HEK293T (cell line): ENCODE data around the gene HPS6.

Experiments used
- ARNT ChIP-seq: fragments of 450-650 bp; IDR thresholded peaks from 2 replicates; pipeline ENCODE4 v1.6.1; 2017; ENCODE audit warnings: mild to moderate bottlenecking
- FOXM1 ChIP-seq: fragments of 450-650 bp; IDR thresholded peaks from 2 replicates; pipeline ENCODE4 v1.6.1; 2017; ENCODE audit warnings: mild to moderate bottlenecking, borderline replicate concordance
- HDGF ChIP-seq: fragments of 450-650 bp; IDR thresholded peaks from 2 replicates; pipeline ENCODE4 v1.6.1; 2017; ENCODE audit warnings: antibody characterized with exemption, borderline replicate concordance
- SP1 ChIP-seq: fragments of 450-650 bp; IDR thresholded peaks from 2 replicates; pipeline ENCODE4 v1.6.1; 2017
- TF ChIP-seq, protein P1 (sequence below): fragments of 450-650 bp; IDR thresholded peaks from 2 replicates; pipeline ENCODE4 v1.6.1; 2016

DNA sequence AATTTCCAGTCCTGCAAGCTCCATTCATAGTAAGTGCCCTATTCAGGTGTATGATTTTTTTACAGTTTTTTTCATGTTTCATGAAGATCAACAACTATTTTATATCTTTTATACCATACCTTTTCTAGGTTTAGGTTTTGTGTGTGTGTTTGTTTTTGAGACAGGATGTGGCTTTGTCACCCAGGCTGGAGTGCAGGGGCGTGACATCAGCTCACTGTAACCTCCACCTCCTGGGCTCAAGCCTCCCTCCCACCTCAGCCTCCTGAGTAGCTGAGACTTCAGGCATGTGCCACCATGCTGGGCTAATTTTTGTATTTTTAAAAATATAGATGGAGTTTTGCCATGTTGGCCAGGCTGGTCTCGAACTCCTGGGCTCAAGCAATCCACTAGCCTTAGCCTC is 44.2 kb upstream of the HPS6 start:
- TF ChIP-seq FOXM1 (no peak), ARNT (no peak), HDGF (no peak), SP1 (no peak)
- TF ChIP-seq, protein P1, sequence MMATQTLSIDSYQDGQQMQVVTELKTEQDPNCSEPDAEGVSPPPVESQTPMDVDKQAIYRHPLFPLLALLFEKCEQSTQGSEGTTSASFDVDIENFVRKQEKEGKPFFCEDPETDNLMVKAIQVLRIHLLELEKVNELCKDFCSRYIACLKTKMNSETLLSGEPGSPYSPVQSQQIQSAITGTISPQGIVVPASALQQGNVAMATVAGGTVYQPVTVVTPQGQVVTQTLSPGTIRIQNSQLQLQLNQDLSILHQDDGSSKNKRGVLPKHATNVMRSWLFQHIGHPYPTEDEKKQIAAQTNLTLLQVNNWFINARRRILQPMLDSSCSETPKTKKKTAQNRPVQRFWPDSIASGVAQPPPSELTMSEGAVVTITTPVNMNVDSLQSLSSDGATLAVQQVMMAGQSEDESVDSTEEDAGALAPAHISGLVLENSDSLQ: no peak
